Measurements from ENCODE around the gene GRID1. TPM values are rescaled to one million over a fixed set of nuclear protein-coding genes. Genes with fewer than 3 reads are reported as not detected.

GRID1 gene
- polyA plus RNA-seq, 1 donor (not counting 4 experiments of a cell fraction or from before 2014, with no cell fraction given), result 0.01 TPM

- FAIRE-seq, result no peak
- Histone ChIP-seq H3K4me3 (ENCODE audit: control insufficient read depth in 2 of 3, extremely low read depth in 1 of 3, insufficient read depth in 2 of 3, low read depth in 1 of 3, low read length in 3 of 3) (no peak overlapping the region), H3K4me2 (ENCODE audit: control insufficient read depth, extremely low read depth, insufficient read depth, low read depth, low read length) (no peak overlapping the region), H3K9me1 (ENCODE audit: control insufficient read depth, extremely low read depth, insufficient read depth, low read length) (no peaks in the 10 kb centered on the region), H4K20me1 (ENCODE audit: control insufficient read depth, extremely low read depth, insufficient read depth, low read length) (no peaks in the 10 kb centered on the region), H3K36me3 (ENCODE audit: control insufficient read depth in 2 of 2, extremely low read depth in 1 of 2, insufficient read depth in 2 of 2, low read length in 2 of 2) (no peaks in the 10 kb centered on the region), H3K4me1 (ENCODE audit: control insufficient read depth, extremely low read depth, insufficient read depth, low read length) (no peaks in the 10 kb centered on the region), H3K79me2 (ENCODE audit: control insufficient read depth, insufficient read depth, low read length) (no peaks in the 10 kb centered on the region), H3K27me3 (ENCODE audit: control insufficient read depth, extremely low read depth, insufficient read depth, low read length) (peaks cover 15% of the 10 kb centered on the region), H2AFZ (ENCODE audit: control insufficient read depth, low read length) (no peak overlapping the region), H3K27ac (ENCODE audit: control insufficient read depth, insufficient read depth, low read length) (no peak overlapping the region), H3K9me3 (ENCODE audit: control insufficient read depth, low read depth, low read length) (no peaks in the 10 kb centered on the region), H3K9ac (ENCODE audit: control insufficient read depth, extremely low read depth, insufficient read depth, low read length) (no peak overlapping the region)
- TF ChIP-seq, protein P1, sequence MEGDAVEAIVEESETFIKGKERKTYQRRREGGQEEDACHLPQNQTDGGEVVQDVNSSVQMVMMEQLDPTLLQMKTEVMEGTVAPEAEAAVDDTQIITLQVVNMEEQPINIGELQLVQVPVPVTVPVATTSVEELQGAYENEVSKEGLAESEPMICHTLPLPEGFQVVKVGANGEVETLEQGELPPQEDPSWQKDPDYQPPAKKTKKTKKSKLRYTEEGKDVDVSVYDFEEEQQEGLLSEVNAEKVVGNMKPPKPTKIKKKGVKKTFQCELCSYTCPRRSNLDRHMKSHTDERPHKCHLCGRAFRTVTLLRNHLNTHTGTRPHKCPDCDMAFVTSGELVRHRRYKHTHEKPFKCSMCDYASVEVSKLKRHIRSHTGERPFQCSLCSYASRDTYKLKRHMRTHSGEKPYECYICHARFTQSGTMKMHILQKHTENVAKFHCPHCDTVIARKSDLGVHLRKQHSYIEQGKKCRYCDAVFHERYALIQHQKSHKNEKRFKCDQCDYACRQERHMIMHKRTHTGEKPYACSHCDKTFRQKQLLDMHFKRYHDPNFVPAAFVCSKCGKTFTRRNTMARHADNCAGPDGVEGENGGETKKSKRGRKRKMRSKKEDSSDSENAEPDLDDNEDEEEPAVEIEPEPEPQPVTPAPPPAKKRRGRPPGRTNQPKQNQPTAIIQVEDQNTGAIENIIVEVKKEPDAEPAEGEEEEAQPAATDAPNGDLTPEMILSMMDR (optimal IDR thresholded peaks at IDR 0.05 in 1 of 3, IDR thresholded peaks at IDR 0.05 in 1 of 3, conservative IDR thresholded peaks at IDR 0.05 in 1 of 3; ENCODE audit: extremely low read depth in 1 of 3, insufficient read depth in 2 of 3, low read length in 3 of 3), result no peak
- TF ChIP-seq EZH2 (IDR thresholded peaks at IDR 0.05; ENCODE audit: low read length), result no peak
- DNase-seq (ENCODE audit: low read depth, low spot score), result no peak
- dilution Hi-C loops (cut with MboI; ENCODE audit: extremely low pct_ligation_motif_present, low sequenced_read_pairs), result no loop called here
Measured at GRCh38 chr10:86265236-86265894, 101.2 kb downstream of the GRID1 start.

GRCh38 chr10:86264481-86265231 lies 101.9 kb downstream of the GRID1 start:
- no peak for FAIRE-seq

More at GRCh38 chr10:86264481-86265231, 101.9 kb downstream of the GRID1 start:
- Histone ChIP-seq H3K4me2 (ENCODE audit: control insufficient read depth, extremely low read depth, insufficient read depth, low read depth, low read length) (no peak overlapping the region), H3K4me3 (ENCODE audit: control insufficient read depth in 2 of 3, extremely low read depth in 1 of 3, insufficient read depth in 2 of 3, low read depth in 1 of 3, low read length in 3 of 3) (no peak overlapping the region), H4K20me1 (ENCODE audit: control insufficient read depth, extremely low read depth, insufficient read depth, low read length) (no peaks in the 10 kb centered on the region), H3K27me3 (ENCODE audit: control insufficient read depth, extremely low read depth, insufficient read depth, low read length) (peaks cover 15% of the 10 kb centered on the region), H3K4me1 (ENCODE audit: control insufficient read depth, extremely low read depth, insufficient read depth, low read length) (no peaks in the 10 kb centered on the region), H2AFZ (ENCODE audit: control insufficient read depth, low read length) (no peak overlapping the region), H3K79me2 (ENCODE audit: control insufficient read depth, insufficient read depth, low read length) (no peaks in the 10 kb centered on the region), H3K9me1 (ENCODE audit: control insufficient read depth, extremely low read depth, insufficient read depth, low read length) (no peaks in the 10 kb centered on the region), H3K36me3 (ENCODE audit: control insufficient read depth in 2 of 2, extremely low read depth in 1 of 2, insufficient read depth in 2 of 2, low read length in 2 of 2) (no peaks in the 10 kb centered on the region), H3K9me3 (ENCODE audit: control insufficient read depth, low read depth, low read length) (no peaks in the 10 kb centered on the region), H3K9ac (ENCODE audit: control insufficient read depth, extremely low read depth, insufficient read depth, low read length) (no peak overlapping the region), H3K27ac (ENCODE audit: control insufficient read depth, insufficient read depth, low read length) (no peak overlapping the region)
- TF ChIP-seq, protein P1 (optimal IDR thresholded peaks at IDR 0.05 in 1 of 3, IDR thresholded peaks at IDR 0.05 in 1 of 3, conservative IDR thresholded peaks at IDR 0.05 in 1 of 3; ENCODE audit: extremely low read depth in 1 of 3, insufficient read depth in 2 of 3, low read length in 3 of 3), result no peak
- no peak for TF ChIP-seq EZH2 (IDR thresholded peaks at IDR 0.05; ENCODE audit: low read length)
- dilution Hi-C loops (cut with MboI; ENCODE audit: extremely low pct_ligation_motif_present, low sequenced_read_pairs), result no loop called here
- no peak for DNase-seq (ENCODE audit: low read depth, low spot score)
